ENCODE results near the gene SLC38A9.

GRCh38 chr5:55629815-55630214 lies 82.3 kb downstream of the SLC38A9 start:
- no peak for TF ChIP-seq EZH2 (IDR thresholded peaks at IDR 0.05; ENCODE audit: low read length, missing control alignments)
- TF ChIP-seq CTCF (conservative IDR thresholded peaks at IDR 0.05 in 1 of 2, IDR thresholded peaks at IDR 0.05 in 1 of 2; ENCODE audit: low read depth in 1 of 2, low read length in 2 of 2), result no peak
